Measurements from ENCODE around the gene NMS.

NMS gene

GRCh38 chr2:100494712-100495111 is 24.4 kb downstream of the NMS start:
- no peak for DNase-seq

GRCh38 chr2:100502782-100503181 is 32.5 kb downstream of the NMS start:
- no peak for DNase-seq

- DNase-seq: no peak
Observed at GRCh38 chr2:100504542-100504941, 34.3 kb downstream of the NMS start.

- no peak for DNase-seq
Observed at GRCh38 chr2:100509066-100509465, 38.8 kb downstream of the NMS start.

- no peak for DNase-seq
Observed at GRCh38 chr2:100513650-100514049, 43.4 kb downstream of the NMS start.

- DNase-seq: no peak
Observed at GRCh38 chr2:100517556-100517955, 47.3 kb downstream of the NMS start.

GRCh38 chr2:100518801-100519200 is 48.5 kb downstream of the NMS start:
- no peak for DNase-seq

- no peak for DNase-seq
Observed at GRCh38 chr2:100520224-100520623, 49.9 kb downstream of the NMS start.

- no peak for DNase-seq
Observed at GRCh38 chr2:100522430-100522829, 52.1 kb downstream of the NMS start.

GRCh38 chr2:100524331-100524730 is 54.0 kb downstream of the NMS start:
- DNase-seq: no peak

GRCh38 chr2:100526868-100527267 is 56.6 kb downstream of the NMS start:
- DNase-seq: no peak

GRCh38 chr2:100527440-100528015 is 57.2 kb downstream of the NMS start:
- DNase-seq: no peak

- DNase-seq: no peak
Observed at GRCh38 chr2:100529176-100529575, 58.9 kb downstream of the NMS start.

GRCh38 chr2:100529900-100530299 is 59.6 kb downstream of the NMS start:
- no peak for DNase-seq
